GM19438 (cell line): ENCODE data around the gene MPZL2.
A peak's percentile ranks its signal among the peaks of the same experiment; 100 is the strongest.

ENCODE experiments used
- ATAC-seq: cut with Tn5 transposase; IDR thresholded peaks from one replicate; pipeline ENCODE4 v1.9.1; 2021; ENCODE audit warnings: low read depth; ENCODE audit not compliant: unreplicated experiment

The MPZL2 gene

GRCh38 chr11:118283756-118284350, 19.8 kb upstream of the MPZL2 start:
- ATAC-seq, result no peak

- ATAC-seq, result no peak
These were observed 19.0 kb upstream of the MPZL2 start for GRCh38 chr11:118283037-118283636.

GRCh38 chr11:118282606-118283005, 18.5 kb upstream of the MPZL2 start:
- no peak for ATAC-seq

- no peak for ATAC-seq
These were observed 17.2 kb upstream of the MPZL2 start for GRCh38 chr11:118281284-118281683.

- no peak for ATAC-seq
These were observed 13.2 kb upstream of the MPZL2 start for GRCh38 chr11:118277312-118277711.

GRCh38 chr11:118276422-118276821, 12.3 kb upstream of the MPZL2 start:
- no peak for ATAC-seq

- no peak for ATAC-seq
These were observed 11.1 kb upstream of the MPZL2 start for GRCh38 chr11:118275176-118275575.

- no peak for ATAC-seq
These were observed 10.1 kb upstream of the MPZL2 start for GRCh38 chr11:118274186-118274585.

GRCh38 chr11:118272001-118272400, 7.9 kb upstream of the MPZL2 start:
- ATAC-seq, result no peak

GRCh38 chr11:118267486-118267885, 3.4 kb upstream of the MPZL2 start:
- ATAC-seq, result no peak

- no peak for ATAC-seq
These were observed 1.9 kb upstream of the MPZL2 start for GRCh38 chr11:118265954-118266353.

GRCh38 chr11:118264569-118265465, 720 bp upstream of the MPZL2 start:
- ATAC-seq, result no peak

GRCh38 chr11:118263112-118263511, 985 bp downstream of the MPZL2 start:
- ATAC-seq, result no peak

GRCh38 chr11:118260353-118260752, 3.7 kb downstream of the MPZL2 start:
- no peak for ATAC-seq

GRCh38 chr11:118259138-118259537, 5.0 kb downstream of the MPZL2 start:
- no peak for ATAC-seq

- ATAC-seq, result no peak
These were observed 5.7 kb downstream of the MPZL2 start for GRCh38 chr11:118258410-118258809.

GRCh38 chr11:118252688-118253087, 11.4 kb downstream of the MPZL2 start:
- ATAC-seq, result no peak

- ATAC-seq, result peak; percentile 75
These were observed 12.0 kb downstream of the MPZL2 start, which contains the start of gene MPZL3 for GRCh38 chr11:118251858-118252652. MPZL3 (minus strand) TSS chr11:118252365; CDS start chr11:118252294, 71 bp downstream.

- ATAC-seq, result no peak
These were observed 17.1 kb downstream of the MPZL2 start for GRCh38 chr11:118247041-118247440.

- ATAC-seq, result no peak
These were observed 18.0 kb downstream of the MPZL2 start for GRCh38 chr11:118245936-118246562.
